B cell (primary cell): ENCODE results near the gene TAF11L2. TPM values are rescaled to one million over a fixed set of nuclear protein-coding genes. Genes with fewer than 3 reads are reported as not detected.
"Not testable (repeated sequence)": the region's sequence is repeated elsewhere in the genome, so short reads cannot be mapped to it uniquely, and the experiment has no call there.

Experiments
- ATAC-seq: fragments of 200-7000 bp; cut with Tn5 transposase; one replicate; pipeline ENCODE4 v1.10.0; 2021; ENCODE audit warnings: low read depth, mild to moderate bottlenecking, moderate number of reproducible peaks, moderate library complexity
- CTCF ChIA-PET: fragments of 350-600 bp; sonication (Branson Sonifier 250); formaldehyde crosslinking; loops from one replicate; lab custom pipeline; 2021; ENCODE audit warnings: antibody characterized with exemption, inconsistent platforms; lab: Charles Lee
- POLR2A ChIA-PET: fragments of 350-600 bp; sonication (Branson Sonifier 250); formaldehyde crosslinking; loops from one replicate; lab custom pipeline; 2021; ENCODE audit warnings: antibody characterized with exemption; lab: Charles Lee
- DNase-seq: peaks from one replicate; pipeline ENCODE4 v3.0.0; 2013
- H2AFZ ChIP-seq: 2 replicates; pipeline ENCODE4 v1.6.1; 2012; ENCODE audit warnings: mild to moderate bottlenecking, low read depth, low read length; ENCODE audit not compliant: insufficient read depth, poor library complexity, severe bottlenecking
- H3K27ac ChIP-seq, 2 donors: 1 replicate in 1 of 2; 2 replicates in 1 of 2; pipeline ENCODE4 v1.5.1; 2012 to 2013; ENCODE audit warnings: low read length in 2 of 2, mild to moderate bottlenecking in 2 of 2, moderate library complexity in 1 of 2
- H3K27me3 ChIP-seq, 4 experiments: fragments of 200-600 bp in 1 of 4; sonication (generic) in 1 of 4; replicated peaks in 1 of 4; 1 replicate in 2 of 4; 2 replicates in 2 of 4; pipeline versions ENCODE4 v1.6.1 to v1.7.0; 2013 to 2016; ENCODE audit warnings: low read length in 3 of 4, mild to moderate bottlenecking in 2 of 4, mixed read lengths in 1 of 4, moderate library complexity in 1 of 4; ENCODE audit not compliant: insufficient read depth in 4 of 4, control insufficient read depth in 3 of 4; ENCODE audit errors: control extremely low read depth in 1 of 4
- H3K36me3 ChIP-seq, 2 experiments: replicated peaks in 1 of 2; 1 replicate in 1 of 2; 2 replicates in 1 of 2; pipeline versions ENCODE4 v1.6.1 to v1.7.1; 2013; ENCODE audit warnings: low read length in 1 of 2; ENCODE audit not compliant: insufficient read depth in 2 of 2, control insufficient read depth in 1 of 2; ENCODE audit errors: control extremely low read depth in 1 of 2, extremely low read depth in 1 of 2
- H3K4me1 ChIP-seq, 2 donors: fragments of 200-600 bp in 1 of 2; sonication (generic) in 1 of 2; 1 replicate in 1 of 2; 2 replicates in 1 of 2; pipeline versions ENCODE4 v1.5.1 to v1.6.1; 2013 to 2017; ENCODE audit warnings: low read length in 2 of 2; ENCODE audit not compliant: control insufficient read depth in 2 of 2, insufficient read depth in 2 of 2
- H3K4me2 ChIP-seq: replicated peaks from 2 replicates; pipeline ENCODE3; 2012; ENCODE audit warnings: mild to moderate bottlenecking, low read depth, low read length; ENCODE audit not compliant: poor library complexity, severe bottlenecking
- H3K4me3 ChIP-seq, 5 experiments: fragments of 200-600 bp in 1 of 5; sonication (generic) in 1 of 5; 1 replicate in 3 of 5; 2 replicates in 2 of 5; pipeline versions ENCODE4 v1.5.1 to v1.7.0; 2011 to 2016; ENCODE audit warnings: low read length in 4 of 5, mild to moderate bottlenecking in 4 of 5, low read depth in 2 of 5, control low read depth in 1 of 5, moderate library complexity in 1 of 5; ENCODE audit not compliant: insufficient read depth in 1 of 5; ENCODE audit errors: control extremely low read depth in 1 of 5, extremely low read depth in 1 of 5
- H3K79me2 ChIP-seq: fragments of 200-600 bp; sonication (generic); one replicate; pipeline ENCODE4 v1.6.0; 2016; ENCODE audit warnings: low read length; ENCODE audit not compliant: control insufficient read depth, insufficient read depth
- H3K9ac ChIP-seq: fragments of 200-600 bp; sonication (generic); 2 replicates; pipeline ENCODE4 v1.6.1; 2017; ENCODE audit warnings: mild to moderate bottlenecking, low read length, moderate library complexity
- H3K9me3 ChIP-seq, 3 donors: one replicate each; pipeline versions ENCODE4 v1.6.1 to v1.7.1; 2013; ENCODE audit warnings: low read length in 2 of 3; ENCODE audit not compliant: control insufficient read depth in 2 of 3, insufficient read depth in 1 of 3; ENCODE audit errors: control extremely low read depth in 1 of 3
- H4K20me1 ChIP-seq: 2 replicates; pipeline ENCODE4 v1.6.0; 2012; ENCODE audit warnings: mild to moderate bottlenecking, low read length; ENCODE audit not compliant: insufficient read depth, control insufficient read depth, poor library complexity, severe bottlenecking
- H3K27ac Mint-ChIP-seq: one replicate; pipeline ENCODE4 v1.8.0; 2021; ENCODE audit warnings: mixed read lengths
- H3K27me3 Mint-ChIP-seq: one replicate; pipeline ENCODE4 v1.8.0; 2021; ENCODE audit warnings: mixed read lengths
- H3K4me1 Mint-ChIP-seq: one replicate; pipeline ENCODE4 v1.8.0; 2021; ENCODE audit warnings: mixed read lengths
- H3K4me3 Mint-ChIP-seq: one replicate; pipeline ENCODE4 v1.8.0; 2021; ENCODE audit warnings: mixed read lengths
- H3K9me3 Mint-ChIP-seq: one replicate; pipeline ENCODE4 v1.8.0; 2022; ENCODE audit warnings: mixed read lengths; ENCODE audit not compliant: insufficient read depth
- CTCF ChIP-seq: fragments of 200-600 bp; IDR thresholded peaks from one replicate; pipeline ENCODE4 v1.8.0; 2022; ENCODE audit warnings: antibody characterized with exemption, mild to moderate bottlenecking
- EZH2 ChIP-seq: IDR thresholded peaks from 2 replicates; pipeline ENCODE4 v1.6.1; 2012; ENCODE audit warnings: borderline replicate concordance, low read depth, mild to moderate bottlenecking, moderate library complexity, low read length; ENCODE audit not compliant: insufficient read depth, poor library complexity, severe bottlenecking
- intact Hi-C: fragments of 100-400 bp; cut with micrococcal nuclease; formaldehyde crosslinking; loops from one replicate; pipeline ENCODE4 v1.10.0; 2022
- polyA plus RNA-seq: library from polyadenylated mRNA; depleted of rRNA; stranded (reverse); fragments of >200 nt; gene quantifications from 2 replicates; pipeline ENCODE4 v1.2.3, GENCODE V29; 2012
- total RNA-seq, 2 donors: library from RNA; stranded (reverse); fragments of 120-200 nt in 1 of 2; gene quantifications; 1 replicate in 1 of 2; 2 replicates in 1 of 2; pipeline versions ENCODE4 v1.2.3 to v1.2.4, GENCODE V29; 2013 to 2022

Gene TAF11L2
- total and polyA plus RNA-seq, 2 donors (not counting 1 experiment from before 2014, with no cell fraction given) = not detected

- peaks cover 0 to 5% of the 10 kb centered on the region in 2 donors for H3K4me1 ChIP-seq
- H3K9me3 Mint-ChIP-seq = no peaks in the 10 kb centered on the region
- no peak overlapping the region for H2AFZ ChIP-seq
- no peak overlapping the region for H3K27ac ChIP-seq
- no peak overlapping the region for H3K4me3 ChIP-seq
- H3K9ac ChIP-seq = no peak overlapping the region
- no peaks in the 10 kb centered on the region for H3K27me3 ChIP-seq
- no peaks in the 10 kb centered on the region for H3K27me3 Mint-ChIP-seq
- H3K4me3 Mint-ChIP-seq = no peak overlapping the region
- no peak for TF ChIP-seq EZH2
- TF ChIP-seq CTCF = no peak
- H3K4me1 Mint-ChIP-seq = peaks cover 17% of the 10 kb centered on the region
- no peaks in the 10 kb centered on the region for H3K36me3 ChIP-seq
- DNase-seq = no peak
- H3K9me3 ChIP-seq = no peaks in the 10 kb centered on the region
- H3K27ac Mint-ChIP-seq = no peak overlapping the region
- no peak for ATAC-seq
- no peaks in the 10 kb centered on the region for H3K79me2 ChIP-seq
- intact Hi-C loops = no loop called here
- ChIA-PET POLR2A (no interaction called here), CTCF (no interaction called here)
- H4K20me1 ChIP-seq = no peaks in the 10 kb centered on the region
- H3K4me2 ChIP-seq = no peak overlapping the region
Observed at GRCh38 chr5:17470064-17470463, 28.0 kb upstream of the TAF11L2 start.

GRCh38 chr5:17475064-17475463 is 23.0 kb upstream of the TAF11L2 start:
- H4K20me1 ChIP-seq, H3K27me3 Mint-ChIP-seq, H3K36me3 ChIP-seq, H3K4me3 ChIP-seq, H3K27ac ChIP-seq, H3K4me1 ChIP-seq, H3K9me3 Mint-ChIP-seq, H2AFZ ChIP-seq, H3K9ac ChIP-seq, intact Hi-C loops, H3K9me3 ChIP-seq, H3K4me3 Mint-ChIP-seq, H3K27me3 ChIP-seq, DNase-seq, H3K27ac Mint-ChIP-seq, POLR2A ChIA-PET, H3K4me2 ChIP-seq, H3K79me2 ChIP-seq: not testable (repeated sequence)
- CTCF ChIA-PET = interaction anchor here (2.1 kb wide), 1 partner anchor 259 kb away, joined by 7 read pairs; no protein-coding TSS in a partner anchor
- H3K4me1 Mint-ChIP-seq = peaks cover 40% of the 10 kb centered on the region
- ATAC-seq = peak; percentile 39
